Measurements from ENCODE around the gene TTC3. TPM values are rescaled to one million over a fixed set of nuclear protein-coding genes. Genes with fewer than 3 reads are reported as not detected.

The TTC3 gene
- polyA plus RNA-seq, 3 donors = 160 to 192 (median 180) TPM

GRCh38 chr21:37227071-37228002 lies 154.3 kb downstream of the TTC3 start:
- DNase-seq (ENCODE audit: extremely low read depth in 1 of 11, low read depth in 9 of 11, low spot score in 4 of 11) = no peak

GRCh38 chr21:37228003-37228400 lies 154.9 kb downstream of the TTC3 start:
- no peak for DNase-seq (ENCODE audit: extremely low read depth in 1 of 11, low read depth in 9 of 11, low spot score in 4 of 11)

GRCh38 chr21:37230632-37231248 lies 157.7 kb downstream of the TTC3 start:
- DNase-seq (ENCODE audit: extremely low read depth in 1 of 11, low read depth in 9 of 11, low spot score in 4 of 11) = no peak

- DNase-seq (ENCODE audit: extremely low read depth in 1 of 11, low read depth in 9 of 11, low spot score in 4 of 11) = no peak
Observed at GRCh38 chr21:37231249-37231645, 158.2 kb downstream of the TTC3 start.

- DNase-seq (ENCODE audit: extremely low read depth in 1 of 11, low read depth in 9 of 11, low spot score in 4 of 11) = no peak
Observed at GRCh38 chr21:37231671-37232070, 158.6 kb downstream of the TTC3 start.

- no peak for DNase-seq (ENCODE audit: extremely low read depth in 1 of 11, low read depth in 9 of 11, low spot score in 4 of 11)
Observed at GRCh38 chr21:37232274-37233018, 159.4 kb downstream of the TTC3 start.

- no peak for DNase-seq (ENCODE audit: extremely low read depth in 1 of 11, low read depth in 9 of 11, low spot score in 4 of 11)
Observed at GRCh38 chr21:37233551-37234146, 160.6 kb downstream of the TTC3 start.

- no peak for DNase-seq (ENCODE audit: extremely low read depth in 1 of 11, low read depth in 9 of 11, low spot score in 4 of 11)
Observed at GRCh38 chr21:37237346-37237745, 164.3 kb downstream of the TTC3 start.

GRCh38 chr21:37237764-37238163 lies 164.7 kb downstream of the TTC3 start:
- DNase-seq (ENCODE audit: extremely low read depth in 1 of 11, low read depth in 9 of 11, low spot score in 4 of 11) = no peak

- DNase-seq (ENCODE audit: extremely low read depth in 1 of 11, low read depth in 9 of 11, low spot score in 4 of 11) = no peak
Observed at GRCh38 chr21:37240978-37241377, 167.9 kb downstream of the TTC3 start.

- DNase-seq (ENCODE audit: extremely low read depth in 1 of 11, low read depth in 9 of 11, low spot score in 4 of 11) = no peak
Observed at GRCh38 chr21:37241426-37241825, 168.4 kb downstream of the TTC3 start.

GRCh38 chr21:37243961-37244360 lies 170.9 kb downstream of the TTC3 start:
- DNase-seq (ENCODE audit: extremely low read depth in 1 of 11, low read depth in 9 of 11, low spot score in 4 of 11) = no peak

- no peak for DNase-seq (ENCODE audit: extremely low read depth in 1 of 11, low read depth in 9 of 11, low spot score in 4 of 11)
Observed at GRCh38 chr21:37244501-37245095, 171.5 kb downstream of the TTC3 start.

- DNase-seq (ENCODE audit: extremely low read depth in 1 of 11, low read depth in 9 of 11, low spot score in 4 of 11) = no peak
Observed at GRCh38 chr21:37245151-37245550, 172.1 kb downstream of the TTC3 start.

GRCh38 chr21:37248298-37248697 lies 175.2 kb downstream of the TTC3 start:
- no peak for DNase-seq (ENCODE audit: extremely low read depth in 1 of 11, low read depth in 9 of 11, low spot score in 4 of 11)

GRCh38 chr21:37249112-37249904 lies 176.3 kb downstream of the TTC3 start:
- no peak for DNase-seq (ENCODE audit: extremely low read depth in 1 of 11, low read depth in 9 of 11, low spot score in 4 of 11)

GRCh38 chr21:37251294-37251634 lies 178.2 kb downstream of the TTC3 start:
- no peak for DNase-seq (ENCODE audit: extremely low read depth in 1 of 11, low read depth in 9 of 11, low spot score in 4 of 11)

Data from renal cortex interstitium (tissue), 11 donors.